C4-2B (cell line): ENCODE data around the gene CDC14A.

ENCODE experiments used
- ZFX ChIP-seq: fragments of 450-650 bp; IDR thresholded peaks from 2 replicates; pipeline ENCODE4 v1.6.1; 2017
- TF ChIP-seq, protein P1 (sequence below): fragments of 450-650 bp; conservative IDR thresholded peaks from 2 replicates; pipeline ENCODE4 v1.5.1; 2017; ENCODE audit warnings: mild to moderate bottlenecking

DNA sequence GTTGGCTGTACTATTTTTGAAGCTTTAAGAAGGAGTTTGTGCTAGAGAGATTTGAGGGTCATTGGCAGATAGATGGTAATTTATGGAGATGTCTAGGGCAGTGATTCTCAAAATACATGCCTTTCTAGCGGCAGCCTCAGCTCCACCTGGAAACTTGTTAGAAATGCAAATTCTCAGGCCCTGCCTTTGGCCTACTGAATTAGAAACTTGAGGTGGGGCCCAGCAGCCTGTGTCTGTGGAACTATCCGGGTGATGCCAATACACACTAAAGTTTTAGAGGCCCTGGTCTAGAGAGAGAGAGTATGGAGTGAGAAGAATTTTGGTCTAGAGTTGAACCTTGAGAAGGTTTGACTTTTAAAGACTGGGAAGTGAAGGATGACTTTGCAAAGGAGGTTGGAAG is 82.5 kb downstream of the CDC14A start:
- TF ChIP-seq, protein P1, sequence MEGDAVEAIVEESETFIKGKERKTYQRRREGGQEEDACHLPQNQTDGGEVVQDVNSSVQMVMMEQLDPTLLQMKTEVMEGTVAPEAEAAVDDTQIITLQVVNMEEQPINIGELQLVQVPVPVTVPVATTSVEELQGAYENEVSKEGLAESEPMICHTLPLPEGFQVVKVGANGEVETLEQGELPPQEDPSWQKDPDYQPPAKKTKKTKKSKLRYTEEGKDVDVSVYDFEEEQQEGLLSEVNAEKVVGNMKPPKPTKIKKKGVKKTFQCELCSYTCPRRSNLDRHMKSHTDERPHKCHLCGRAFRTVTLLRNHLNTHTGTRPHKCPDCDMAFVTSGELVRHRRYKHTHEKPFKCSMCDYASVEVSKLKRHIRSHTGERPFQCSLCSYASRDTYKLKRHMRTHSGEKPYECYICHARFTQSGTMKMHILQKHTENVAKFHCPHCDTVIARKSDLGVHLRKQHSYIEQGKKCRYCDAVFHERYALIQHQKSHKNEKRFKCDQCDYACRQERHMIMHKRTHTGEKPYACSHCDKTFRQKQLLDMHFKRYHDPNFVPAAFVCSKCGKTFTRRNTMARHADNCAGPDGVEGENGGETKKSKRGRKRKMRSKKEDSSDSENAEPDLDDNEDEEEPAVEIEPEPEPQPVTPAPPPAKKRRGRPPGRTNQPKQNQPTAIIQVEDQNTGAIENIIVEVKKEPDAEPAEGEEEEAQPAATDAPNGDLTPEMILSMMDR: no peak
- TF ChIP-seq ZFX: no peak
